ENCODE measurements around the gene HIC1. TPM values are rescaled to one million over a fixed set of nuclear protein-coding genes. Genes with fewer than 3 reads are reported as not detected.

The HIC1 gene
- total and polyA plus RNA-seq, 9 of the 15 experiments (the other 6 are each of a cell fraction or from before 2014, with no cell fraction given) = 0.01 to 2.5 (median 0.18) TPM

- TF ChIP-seq NFE2 (IDR thresholded peaks at IDR 0.05; ENCODE audit: low read depth) (no peak), BRF1 (IDR thresholded peaks at IDR 0.05; ENCODE audit: borderline replicate concordance, extremely low read depth, insufficient read length) (no peak), ZNF24 (IDR thresholded peaks at IDR 0.05) (no peak), NCOR1 (IDR thresholded peaks at IDR 0.05) (no peak), ZNF398 (CRISPR knock-in tag; IDR thresholded peaks at IDR 0.05) (no peak), MYC (IDR thresholded peaks at IDR 0.05; ENCODE audit: low read depth, low read length) (no peak), MYC (CRISPR knock-in tag; IDR thresholded peaks at IDR 0.05; ENCODE audit: borderline replicate concordance, low read depth) (no peak), ZNF644 (tag; IDR thresholded peaks at IDR 0.05; ENCODE audit: low read depth) (no peak), MBD2 (IDR thresholded peaks at IDR 0.05; ENCODE audit: borderline replicate concordance, low read depth) (no peak), TCFL5 (CRISPR knock-in tag; conservative IDR thresholded peaks at IDR 0.05) (no peak), ZBTB34 (CRISPR knock-in tag; IDR thresholded peaks at IDR 0.05) (no peak)
Measured at GRCh38 chr17:2016494-2016893, 38.4 kb upstream of the HIC1 start (continued).

Data from K562 (cell line).